Measurements from ENCODE around the gene TRABD.

DNA sequence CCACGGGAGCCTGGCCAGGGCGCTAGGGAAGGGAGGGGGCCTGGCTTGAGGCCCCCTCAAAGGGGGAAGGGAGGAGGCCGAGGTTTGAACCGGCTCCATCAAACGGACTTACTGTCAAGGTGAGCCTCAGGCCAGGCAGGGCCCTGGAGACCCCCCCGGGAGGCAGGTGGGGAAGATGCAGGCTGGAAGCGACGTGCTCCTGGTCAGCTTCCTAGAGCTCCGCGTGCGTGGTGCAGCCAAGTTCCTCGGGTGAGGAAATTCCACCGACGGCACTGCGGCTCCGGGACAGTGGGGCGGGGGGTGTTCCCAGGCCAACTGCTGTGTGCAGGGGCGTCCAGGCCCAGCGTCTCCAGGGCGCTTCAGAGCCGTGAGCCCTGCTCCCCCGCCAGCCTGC is 7.2 kb upstream of the TRABD start:
- TF ChIP-seq, protein P1, sequence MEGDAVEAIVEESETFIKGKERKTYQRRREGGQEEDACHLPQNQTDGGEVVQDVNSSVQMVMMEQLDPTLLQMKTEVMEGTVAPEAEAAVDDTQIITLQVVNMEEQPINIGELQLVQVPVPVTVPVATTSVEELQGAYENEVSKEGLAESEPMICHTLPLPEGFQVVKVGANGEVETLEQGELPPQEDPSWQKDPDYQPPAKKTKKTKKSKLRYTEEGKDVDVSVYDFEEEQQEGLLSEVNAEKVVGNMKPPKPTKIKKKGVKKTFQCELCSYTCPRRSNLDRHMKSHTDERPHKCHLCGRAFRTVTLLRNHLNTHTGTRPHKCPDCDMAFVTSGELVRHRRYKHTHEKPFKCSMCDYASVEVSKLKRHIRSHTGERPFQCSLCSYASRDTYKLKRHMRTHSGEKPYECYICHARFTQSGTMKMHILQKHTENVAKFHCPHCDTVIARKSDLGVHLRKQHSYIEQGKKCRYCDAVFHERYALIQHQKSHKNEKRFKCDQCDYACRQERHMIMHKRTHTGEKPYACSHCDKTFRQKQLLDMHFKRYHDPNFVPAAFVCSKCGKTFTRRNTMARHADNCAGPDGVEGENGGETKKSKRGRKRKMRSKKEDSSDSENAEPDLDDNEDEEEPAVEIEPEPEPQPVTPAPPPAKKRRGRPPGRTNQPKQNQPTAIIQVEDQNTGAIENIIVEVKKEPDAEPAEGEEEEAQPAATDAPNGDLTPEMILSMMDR (conservative IDR thresholded peaks at IDR 0.05), result no peak
- TF ChIP-seq ZFX (IDR thresholded peaks at IDR 0.05), result no peak

All from C4-2B (cell line).